Osteocyte (in vitro differentiated cells): ENCODE measurements around the gene RBM18. TPM values are rescaled to one million over a fixed set of nuclear protein-coding genes. Genes with fewer than 3 reads are reported as not detected.

ENCODE experiments used
- DNase-seq: peaks from one replicate; pipeline ENCODE4 v3.0.0; 2021; ENCODE audit warnings: mixed read lengths; ENCODE audit not compliant: unreplicated experiment; ENCODE audit errors: extremely low spot score
- H3K27ac Mint-ChIP-seq: one replicate; pipeline ENCODE4 v1.8.0; 2021; ENCODE audit warnings: mild to moderate bottlenecking, mixed read lengths; ENCODE audit not compliant: unreplicated experiment
- H3K27me3 Mint-ChIP-seq: one replicate; pipeline ENCODE4 v1.8.0; 2021; ENCODE audit warnings: mixed read lengths; ENCODE audit not compliant: unreplicated experiment
- H3K36me3 Mint-ChIP-seq: one replicate; pipeline ENCODE4 v1.8.0; 2021; ENCODE audit warnings: mixed read lengths; ENCODE audit not compliant: unreplicated experiment
- H3K4me1 Mint-ChIP-seq: one replicate; pipeline ENCODE4 v1.8.0; 2021; ENCODE audit warnings: mixed read lengths; ENCODE audit not compliant: unreplicated experiment
- H3K4me3 Mint-ChIP-seq: one replicate; pipeline ENCODE4 v1.8.0; 2021; ENCODE audit warnings: mild to moderate bottlenecking, moderate library complexity, mixed read lengths; ENCODE audit not compliant: unreplicated experiment
- H3K9me3 Mint-ChIP-seq: one replicate; pipeline ENCODE4 v1.8.0; 2021; ENCODE audit warnings: mixed read lengths; ENCODE audit not compliant: unreplicated experiment
- long read RNA-seq: library from polyadenylated mRNA; unstranded; transcript quantifications from one replicate; pipeline ENCODE4 v2.0.0, GENCODE V29; 2021
- total RNA-seq: library from RNA; stranded (reverse); gene quantifications from 2 replicates; pipeline ENCODE4 v1.2.1, GENCODE V29; 2021
- TF ChIP-seq, protein P1 (sequence below): fragments of 200-600 bp; sonication (generic); IDR thresholded peaks from 2 replicates; pipeline ENCODE4 v1.5.0; 2021; ENCODE audit warnings: antibody characterized with exemption, mild to moderate bottlenecking, moderate library complexity

The RBM18 gene, protein sequence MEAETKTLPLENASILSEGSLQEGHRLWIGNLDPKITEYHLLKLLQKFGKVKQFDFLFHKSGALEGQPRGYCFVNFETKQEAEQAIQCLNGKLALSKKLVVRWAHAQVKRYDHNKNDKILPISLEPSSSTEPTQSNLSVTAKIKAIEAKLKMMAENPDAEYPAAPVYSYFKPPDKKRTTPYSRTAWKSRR
- total RNA-seq, result 23.2 and 24.2 TPM in 2 replicates
- long read RNA-seq, full-length matches to known transcripts, result 174 of 206 reads
- long read RNA-seq, partial matches to known transcripts, result 2 of 206 reads
- long read RNA-seq, other reads (novel, unspliced or antisense), result 30 of 206 reads

- peaks cover 39% of the 10 kb centered on the region for H3K4me1 Mint-ChIP-seq
- H3K27me3 Mint-ChIP-seq, result no peaks in the 10 kb centered on the region
- H3K9me3 Mint-ChIP-seq, result no peaks in the 10 kb centered on the region
- H3K27ac Mint-ChIP-seq, result peak within 1 kb of the TSS; percentile 99
- TF ChIP-seq, protein P1, sequence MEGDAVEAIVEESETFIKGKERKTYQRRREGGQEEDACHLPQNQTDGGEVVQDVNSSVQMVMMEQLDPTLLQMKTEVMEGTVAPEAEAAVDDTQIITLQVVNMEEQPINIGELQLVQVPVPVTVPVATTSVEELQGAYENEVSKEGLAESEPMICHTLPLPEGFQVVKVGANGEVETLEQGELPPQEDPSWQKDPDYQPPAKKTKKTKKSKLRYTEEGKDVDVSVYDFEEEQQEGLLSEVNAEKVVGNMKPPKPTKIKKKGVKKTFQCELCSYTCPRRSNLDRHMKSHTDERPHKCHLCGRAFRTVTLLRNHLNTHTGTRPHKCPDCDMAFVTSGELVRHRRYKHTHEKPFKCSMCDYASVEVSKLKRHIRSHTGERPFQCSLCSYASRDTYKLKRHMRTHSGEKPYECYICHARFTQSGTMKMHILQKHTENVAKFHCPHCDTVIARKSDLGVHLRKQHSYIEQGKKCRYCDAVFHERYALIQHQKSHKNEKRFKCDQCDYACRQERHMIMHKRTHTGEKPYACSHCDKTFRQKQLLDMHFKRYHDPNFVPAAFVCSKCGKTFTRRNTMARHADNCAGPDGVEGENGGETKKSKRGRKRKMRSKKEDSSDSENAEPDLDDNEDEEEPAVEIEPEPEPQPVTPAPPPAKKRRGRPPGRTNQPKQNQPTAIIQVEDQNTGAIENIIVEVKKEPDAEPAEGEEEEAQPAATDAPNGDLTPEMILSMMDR, result no peak
- peak; percentile 97 for DNase-seq
- peak within 1 kb of the TSS; percentile 96 for H3K4me3 Mint-ChIP-seq
- H3K36me3 Mint-ChIP-seq, result peaks cover 11% of the 10 kb centered on the region
Measured at GRCh38 chr9:122264360-122265148, at the start of gene RBM18, which contains the start of gene MRRF. Gene RBM18, minus strand, starts transcription at chr9:122264840. Its CDS starts 3,348 bp downstream, at chr9:122261492. Gene MRRF, plus strand, starts transcription at chr9:122264882. Its CDS starts 6,010 bp downstream, at chr9:122270892.

- H3K4me3 Mint-ChIP-seq, result no peak overlapping the region
- H3K36me3 Mint-ChIP-seq, result peaks cover 30% of the 10 kb centered on the region
- H3K4me1 Mint-ChIP-seq, result no peaks in the 10 kb centered on the region
- H3K27ac Mint-ChIP-seq, result no peak overlapping the region
- no peaks in the 10 kb centered on the region for H3K27me3 Mint-ChIP-seq
- TF ChIP-seq, protein P1, result no peak
- DNase-seq, result no peak
- H3K9me3 Mint-ChIP-seq, result no peaks in the 10 kb centered on the region
Measured at GRCh38 chr9:122314165-122314564, 49.5 kb upstream of the RBM18 start.

DNA sequence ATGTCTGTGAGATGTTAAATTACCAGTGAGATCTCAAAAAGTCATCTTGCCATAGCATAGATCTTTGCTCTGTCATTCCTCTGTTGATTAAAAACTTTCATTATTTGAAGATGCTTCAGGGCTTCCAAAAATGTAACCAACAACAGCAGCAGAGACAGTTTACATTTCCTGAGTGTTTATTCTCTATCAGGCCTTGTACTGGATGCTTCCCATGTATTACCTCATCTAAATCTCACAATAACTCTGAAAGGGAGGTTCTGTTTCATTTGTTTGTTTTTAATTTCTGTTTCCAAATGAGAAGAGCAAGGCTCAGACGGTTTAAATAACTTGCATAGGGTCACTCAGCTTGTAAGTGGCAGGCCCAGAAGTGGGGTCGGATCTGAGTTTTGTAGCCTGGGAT is 45.2 kb upstream of the RBM18 start:
- H3K4me3 Mint-ChIP-seq, result no peak overlapping the region
- peaks cover 21% of the 10 kb centered on the region for H3K4me1 Mint-ChIP-seq
- no peak for DNase-seq
- TF ChIP-seq, protein P1, result no peak
- H3K27me3 Mint-ChIP-seq, result no peaks in the 10 kb centered on the region
- H3K9me3 Mint-ChIP-seq, result no peaks in the 10 kb centered on the region
- peaks cover 36% of the 10 kb centered on the region for H3K36me3 Mint-ChIP-seq
- no peak overlapping the region for H3K27ac Mint-ChIP-seq

- H3K4me1 Mint-ChIP-seq, result peaks cover 38% of the 10 kb centered on the region
- H3K27me3 Mint-ChIP-seq, result no peaks in the 10 kb centered on the region
- no peak overlapping the region for H3K27ac Mint-ChIP-seq
- H3K4me3 Mint-ChIP-seq, result no peak overlapping the region
- TF ChIP-seq, protein P1, result no peak
- H3K9me3 Mint-ChIP-seq, result no peaks in the 10 kb centered on the region
- H3K36me3 Mint-ChIP-seq, result peaks cover 19% of the 10 kb centered on the region
- no peak for DNase-seq
Measured at GRCh38 chr9:122307925-122308324, 43.3 kb upstream of the RBM18 start.

GRCh38 chr9:122307061-122307460 is 42.4 kb upstream of the RBM18 start:
- TF ChIP-seq, protein P1, result no peak
- H3K9me3 Mint-ChIP-seq, result no peaks in the 10 kb centered on the region
- H3K36me3 Mint-ChIP-seq, result peaks cover 23% of the 10 kb centered on the region
- H3K27ac Mint-ChIP-seq, result peak overlapping the region; percentile 13
- peaks cover 39% of the 10 kb centered on the region for H3K4me1 Mint-ChIP-seq
- DNase-seq, result no peak
- no peak overlapping the region for H3K4me3 Mint-ChIP-seq
- no peaks in the 10 kb centered on the region for H3K27me3 Mint-ChIP-seq
